IPS-20b (cell line): ENCODE results near the gene RHEB.
"Not testable (repeated sequence)": the region's sequence is repeated elsewhere in the genome, so short reads cannot be mapped to it uniquely, and the experiment has no call there.

Experiments used
- H3K27ac ChIP-seq: one replicate; pipeline ENCODE4 v1.5.1; 2013; ENCODE audit warnings: low read length
- H3K27me3 ChIP-seq: 2 replicates; pipeline ENCODE4 v1.6.1; 2013; ENCODE audit warnings: mild to moderate bottlenecking, low read length, inconsistent platforms; ENCODE audit not compliant: insufficient read depth
- H3K36me3 ChIP-seq: 2 replicates; pipeline ENCODE4 v1.6.1; 2013; ENCODE audit warnings: low read depth, mild to moderate bottlenecking, inconsistent platforms, low read length, moderate library complexity; ENCODE audit not compliant: insufficient read depth
- H3K4me1 ChIP-seq: 2 replicates; pipeline ENCODE4 v1.6.1; 2013; ENCODE audit warnings: mild to moderate bottlenecking, control low read depth, inconsistent platforms, low read length, moderate library complexity; ENCODE audit not compliant: insufficient read depth
- H3K4me3 ChIP-seq: 2 replicates; pipeline ENCODE4 v1.5.1; 2013; ENCODE audit warnings: mild to moderate bottlenecking, low read length, inconsistent platforms
- H3K9ac ChIP-seq: 2 replicates; pipeline ENCODE4 v1.6.1; 2013; ENCODE audit warnings: low read depth, mild to moderate bottlenecking, inconsistent platforms, low read length, moderate library complexity
- H3K9me3 ChIP-seq: 2 replicates; pipeline ENCODE4 v1.6.1; 2013; ENCODE audit warnings: mild to moderate bottlenecking, low read depth, low read length, inconsistent platforms; ENCODE audit not compliant: insufficient read depth

The RHEB gene

DNA sequence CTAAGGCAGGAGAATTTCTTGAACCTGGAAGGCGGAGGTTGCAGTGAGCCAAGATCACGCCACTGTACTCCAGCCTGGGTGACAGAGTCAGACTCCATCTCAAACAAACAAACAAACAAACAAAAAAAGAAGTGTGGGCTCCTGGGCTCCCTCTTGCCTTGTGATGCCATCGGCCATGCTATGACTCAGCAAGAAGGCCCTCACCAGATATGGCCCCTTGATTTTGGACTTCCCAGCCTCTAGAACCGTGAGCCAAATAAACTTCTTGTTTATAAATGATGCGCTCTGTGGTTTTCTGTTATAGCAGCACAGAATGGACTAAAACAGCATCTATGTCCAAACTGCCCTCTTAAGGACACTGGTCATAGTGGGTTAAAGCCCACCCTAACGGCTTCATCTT, 29.9 kb upstream of the RHEB start:
- H3K9me3 ChIP-seq, result no peaks in the 10 kb centered on the region
- no peak overlapping the region for H3K4me3 ChIP-seq
- no peaks in the 10 kb centered on the region for H3K4me1 ChIP-seq
- H3K9ac ChIP-seq, result no peak overlapping the region
- H3K36me3 ChIP-seq, result no peaks in the 10 kb centered on the region
- no peak overlapping the region for H3K27ac ChIP-seq
- H3K27me3 ChIP-seq, result no peaks in the 10 kb centered on the region

DNA sequence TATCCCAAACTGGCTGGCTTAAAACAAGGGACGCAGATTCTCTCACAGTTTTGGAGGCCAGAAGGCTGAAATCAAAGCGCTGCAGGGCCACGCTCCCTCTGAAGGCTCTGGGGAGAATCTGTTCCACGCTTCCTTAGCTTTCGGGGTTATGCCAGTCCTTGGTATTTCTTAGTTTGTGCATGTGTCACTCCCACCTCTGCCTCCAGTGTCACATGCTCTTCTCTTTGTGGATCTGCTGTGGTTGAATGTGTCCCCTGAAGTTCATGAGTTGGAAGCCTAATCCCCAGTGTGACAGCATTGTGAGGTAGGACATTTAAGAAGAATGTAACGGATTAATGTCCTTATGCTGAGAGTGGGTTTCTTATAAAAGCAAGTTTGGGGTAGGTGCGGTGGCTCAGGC, 29.4 kb upstream of the RHEB start:
- Histone ChIP-seq H3K9me3 (no peaks in the 10 kb centered on the region), H3K36me3 (no peaks in the 10 kb centered on the region), H3K4me3 (no peak overlapping the region), H3K27me3 (no peaks in the 10 kb centered on the region), H3K27ac (no peak overlapping the region), H3K9ac (no peak overlapping the region), H3K4me1 (no peaks in the 10 kb centered on the region)

DNA sequence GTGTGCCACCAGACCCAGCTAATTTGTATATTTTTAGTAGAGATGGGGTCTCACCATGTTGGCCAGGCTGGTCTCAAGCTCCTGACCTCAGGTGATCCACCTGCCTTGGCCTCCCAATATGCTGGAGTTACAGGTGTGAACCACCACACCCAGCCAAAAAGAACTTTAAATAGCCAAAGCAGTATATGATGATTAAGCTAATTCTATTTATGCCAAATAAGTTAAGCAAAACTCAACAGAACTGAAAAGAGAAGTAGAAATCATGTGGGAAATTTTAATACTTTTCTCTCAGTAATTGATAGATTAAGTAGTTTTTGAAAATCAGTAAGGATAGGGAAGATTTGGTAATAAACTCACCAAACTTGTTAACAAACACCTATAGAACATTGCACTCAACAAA, 24.5 kb upstream of the RHEB start:
- H3K4me3 ChIP-seq, result no peak overlapping the region
- H3K27ac ChIP-seq, result no peak overlapping the region
- H3K27me3 ChIP-seq, result no peaks in the 10 kb centered on the region
- no peak overlapping the region for H3K9ac ChIP-seq
- no peaks in the 10 kb centered on the region for H3K9me3 ChIP-seq
- no peaks in the 10 kb centered on the region for H3K36me3 ChIP-seq
- no peaks in the 10 kb centered on the region for H3K4me1 ChIP-seq

DNA sequence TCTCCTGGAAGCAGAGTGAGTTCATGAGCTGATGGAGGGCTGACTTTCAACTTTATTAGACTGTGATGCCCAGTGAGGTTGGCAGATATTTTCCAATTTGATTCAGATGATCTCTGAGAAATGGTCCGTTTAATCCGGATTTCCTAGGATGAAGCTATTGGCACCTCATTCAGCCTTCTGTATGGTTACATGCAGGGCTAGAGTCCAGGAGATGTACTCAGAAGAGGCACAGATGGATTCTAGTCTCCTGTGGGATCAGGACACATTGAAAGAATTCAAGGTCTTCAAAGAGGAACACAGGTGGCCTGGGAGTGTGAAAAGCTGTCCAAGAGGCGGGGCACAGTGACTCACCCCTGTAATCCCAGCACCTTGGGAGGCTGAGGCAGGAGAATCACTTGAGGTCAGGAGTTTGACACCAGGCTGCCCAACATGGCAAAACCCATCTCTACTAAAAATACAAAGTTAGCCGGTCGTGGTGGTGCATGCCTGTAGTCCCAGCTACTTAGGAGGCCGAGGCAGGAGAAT, 23.0 kb upstream of the RHEB start:
- no peaks in the 10 kb centered on the region for H3K9me3 ChIP-seq
- H3K4me1 ChIP-seq, result no peaks in the 10 kb centered on the region
- no peak overlapping the region for H3K9ac ChIP-seq
- H3K36me3 ChIP-seq, result no peaks in the 10 kb centered on the region
- no peak overlapping the region for H3K4me3 ChIP-seq
- no peak overlapping the region for H3K27ac ChIP-seq
- no peaks in the 10 kb centered on the region for H3K27me3 ChIP-seq

DNA sequence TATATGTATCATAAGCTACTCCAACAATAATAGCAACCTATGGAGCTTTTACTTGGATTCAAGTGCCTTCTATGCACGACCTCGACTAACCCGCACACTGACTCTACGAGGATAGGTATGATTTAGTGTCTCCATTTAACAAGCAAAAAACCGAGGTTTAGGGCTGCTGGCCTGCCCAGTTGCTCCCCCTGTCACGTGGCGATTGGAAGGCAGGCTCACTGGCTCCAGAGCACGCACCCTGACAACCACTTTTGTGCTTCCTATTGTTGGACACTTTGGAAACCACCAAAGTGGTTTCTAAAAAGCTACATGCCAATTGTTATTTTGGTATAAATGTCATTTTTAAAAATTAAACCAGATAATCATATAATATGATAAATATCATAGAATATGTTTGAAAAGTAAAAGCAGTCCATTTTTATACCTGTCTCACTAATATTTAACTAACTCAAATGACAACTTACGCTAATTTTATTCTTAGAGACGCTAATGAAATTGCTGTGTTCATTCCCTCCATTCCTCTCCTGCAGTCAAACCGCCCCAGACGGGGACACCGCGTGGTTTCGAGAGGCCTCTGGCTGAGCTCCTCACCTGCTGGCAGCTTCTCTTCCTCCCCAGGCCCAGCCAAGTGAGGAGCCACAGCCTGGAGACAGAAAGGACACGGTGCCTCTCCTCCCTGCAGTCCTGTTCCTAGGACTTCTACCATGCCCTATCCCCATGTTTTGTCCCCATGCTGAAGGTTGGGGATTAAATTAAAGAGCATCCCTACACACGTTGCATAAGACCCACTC, 22.2 kb upstream of the RHEB start:
- Histone ChIP-seq H3K9ac (no peak overlapping the region), H3K27ac (no peak overlapping the region), H3K36me3 (no peaks in the 10 kb centered on the region), H3K4me3 (no peak overlapping the region), H3K27me3 (no peaks in the 10 kb centered on the region), H3K4me1 (no peaks in the 10 kb centered on the region), H3K9me3 (no peaks in the 10 kb centered on the region)

DNA sequence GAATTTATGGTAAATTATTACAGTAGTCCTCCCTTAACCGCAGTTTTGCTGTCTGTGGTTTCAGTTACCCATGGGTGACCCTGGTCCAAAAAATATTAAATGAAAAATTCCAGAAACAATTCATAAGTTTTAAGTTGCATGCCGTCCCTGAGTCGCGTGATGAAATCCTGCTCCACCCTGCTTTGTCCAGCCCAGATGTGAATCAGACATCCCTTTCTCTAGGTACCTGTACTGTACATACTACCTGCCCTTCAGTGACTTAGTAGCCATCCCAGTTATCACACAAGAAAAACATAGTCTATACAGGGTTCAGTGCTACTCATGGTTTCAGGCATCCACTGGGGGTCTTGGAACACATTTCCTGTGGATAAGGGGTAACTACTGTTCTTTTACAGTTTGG, 20.5 kb upstream of the RHEB start:
- Histone ChIP-seq H3K27me3 (no peaks in the 10 kb centered on the region), H3K36me3 (no peaks in the 10 kb centered on the region), H3K9ac (no peak overlapping the region), H3K4me3 (no peak overlapping the region), H3K4me1 (no peaks in the 10 kb centered on the region), H3K9me3 (no peaks in the 10 kb centered on the region), H3K27ac (no peak overlapping the region)

DNA sequence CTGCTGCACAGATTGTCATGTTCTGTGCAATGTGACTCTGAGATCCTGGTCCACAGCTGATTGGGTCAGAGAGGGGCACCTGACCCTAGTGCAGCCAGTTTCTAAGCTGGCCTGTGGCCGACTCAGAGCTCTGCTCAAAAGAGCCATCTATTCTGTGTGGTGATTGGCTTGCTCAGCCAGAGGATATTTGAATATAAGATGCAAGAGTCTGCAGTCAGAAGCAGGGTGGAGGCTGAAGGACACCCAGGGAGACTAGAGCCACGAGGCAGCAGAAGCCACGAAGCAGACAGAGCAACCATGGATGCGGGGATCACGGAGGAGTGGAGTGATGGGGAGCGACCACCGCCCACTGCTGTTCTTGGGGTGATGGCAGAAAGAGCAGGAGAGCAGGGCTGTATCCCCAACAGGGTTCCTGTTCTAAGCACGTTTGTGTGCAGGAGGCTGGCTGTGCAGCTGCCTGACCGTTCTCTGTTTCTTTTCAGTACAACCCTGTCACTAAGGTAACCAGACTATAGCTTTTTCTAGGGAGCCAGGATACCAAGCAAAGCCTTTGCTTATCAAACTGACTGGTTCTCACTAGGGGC, 19.5 kb upstream of the RHEB start:
- no peak overlapping the region for H3K27ac ChIP-seq

DNA sequence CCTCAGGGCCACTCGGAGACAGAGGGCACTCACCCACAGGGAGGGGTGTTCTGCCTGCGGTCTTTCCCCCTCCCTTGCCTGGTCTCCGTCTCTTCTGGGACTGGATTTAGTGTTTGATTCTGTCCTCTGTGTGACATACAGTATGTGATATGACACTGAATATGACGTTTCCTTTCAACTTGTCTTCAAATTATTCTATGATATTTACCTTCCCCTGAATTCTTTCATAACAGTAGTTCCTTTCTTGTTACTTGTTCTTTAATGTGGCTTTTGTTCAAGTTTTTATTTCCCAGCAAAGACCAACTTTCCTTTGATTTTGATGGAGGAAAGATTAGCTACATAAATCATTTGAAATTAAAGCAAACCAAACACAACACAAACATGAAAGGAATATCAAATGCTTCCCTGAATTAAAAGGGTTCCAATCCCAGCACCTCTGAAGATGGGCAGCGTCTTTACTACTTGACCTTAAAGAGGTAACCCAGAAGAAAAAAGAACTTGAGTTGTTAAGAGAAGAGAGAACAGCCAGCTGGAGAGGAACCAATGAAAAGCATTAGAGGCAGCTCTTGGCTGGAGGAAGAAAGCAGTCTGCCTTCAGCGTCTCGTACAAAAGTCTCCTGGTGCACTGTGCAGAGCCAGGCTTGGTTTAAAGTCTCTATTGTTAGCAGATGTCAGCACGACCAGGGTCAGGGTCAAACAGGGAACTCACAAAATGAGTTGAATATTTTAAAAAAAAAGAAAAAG, 18.3 kb upstream of the RHEB start:
- Histone ChIP-seq H3K36me3 (no peaks in the 10 kb centered on the region), H3K9ac (no peak overlapping the region), H3K4me3 (no peak overlapping the region), H3K27ac (no peak overlapping the region), H3K27me3 (no peaks in the 10 kb centered on the region), H3K4me1 (no peaks in the 10 kb centered on the region), H3K9me3 (no peaks in the 10 kb centered on the region)

More for the DNA sequence above, 19.5 kb upstream of the RHEB start:
- H3K36me3 ChIP-seq, result no peaks in the 10 kb centered on the region
- H3K9me3 ChIP-seq, result no peaks in the 10 kb centered on the region
- H3K4me1 ChIP-seq, result no peaks in the 10 kb centered on the region
- H3K27me3 ChIP-seq, result no peaks in the 10 kb centered on the region
- H3K9ac ChIP-seq, result no peak overlapping the region
- H3K4me3 ChIP-seq, result no peak overlapping the region

DNA sequence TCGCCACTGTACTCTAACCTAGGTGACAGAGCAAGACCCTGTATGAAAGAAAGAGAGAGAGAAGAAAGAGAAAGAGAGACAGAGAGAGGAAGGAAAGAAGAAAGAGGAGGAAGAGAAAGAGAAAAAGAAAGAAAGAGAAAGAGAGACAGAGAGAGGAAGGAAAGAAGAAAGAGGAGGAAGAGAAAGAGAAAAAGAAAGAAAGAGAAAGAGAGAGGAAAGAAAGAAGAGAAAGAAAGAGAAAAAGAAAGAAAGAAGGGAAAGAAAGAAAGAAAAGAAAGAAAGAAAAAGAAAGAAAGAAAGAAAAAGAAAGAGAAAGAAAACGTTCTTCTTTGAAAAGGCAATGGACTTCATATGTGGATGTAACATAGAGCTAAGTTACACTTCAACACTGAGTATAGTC, 16.5 kb upstream of the RHEB start:
- not testable (repeated sequence) for H3K9me3 ChIP-seq, H3K4me3 ChIP-seq, H3K27me3 ChIP-seq, H3K9ac ChIP-seq, H3K4me1 ChIP-seq, H3K27ac ChIP-seq, H3K36me3 ChIP-seq

DNA sequence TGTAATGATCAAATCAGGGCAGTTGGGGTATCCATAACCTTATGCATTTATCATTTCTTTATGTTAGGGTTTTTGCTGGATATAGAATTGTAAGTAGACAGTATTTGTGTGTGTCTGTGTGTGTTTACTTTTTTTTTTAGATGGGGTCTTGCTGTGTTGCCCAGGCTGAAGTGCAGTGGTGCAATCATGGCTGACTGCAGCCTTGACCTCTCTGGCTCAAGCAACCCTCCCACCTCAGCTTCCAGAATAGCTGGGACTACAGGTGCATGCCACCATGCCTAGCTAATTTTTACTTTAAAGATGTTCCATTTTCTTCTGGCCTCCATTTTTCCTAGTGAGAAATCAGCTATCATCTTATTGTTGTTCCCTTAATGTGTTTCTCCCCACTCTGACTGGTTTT, 10.1 kb upstream of the RHEB start:
- no peak overlapping the region for H3K4me3 ChIP-seq
- no peak overlapping the region for H3K27ac ChIP-seq
- H3K27me3 ChIP-seq, result no peaks in the 10 kb centered on the region
- no peak overlapping the region for H3K9ac ChIP-seq
- peaks cover 14% of the 10 kb centered on the region; the same call in 1 of the 2 replicates for H3K9me3 ChIP-seq
- H3K4me1 ChIP-seq, result no peaks in the 10 kb centered on the region
- H3K36me3 ChIP-seq, result no peaks in the 10 kb centered on the region

DNA sequence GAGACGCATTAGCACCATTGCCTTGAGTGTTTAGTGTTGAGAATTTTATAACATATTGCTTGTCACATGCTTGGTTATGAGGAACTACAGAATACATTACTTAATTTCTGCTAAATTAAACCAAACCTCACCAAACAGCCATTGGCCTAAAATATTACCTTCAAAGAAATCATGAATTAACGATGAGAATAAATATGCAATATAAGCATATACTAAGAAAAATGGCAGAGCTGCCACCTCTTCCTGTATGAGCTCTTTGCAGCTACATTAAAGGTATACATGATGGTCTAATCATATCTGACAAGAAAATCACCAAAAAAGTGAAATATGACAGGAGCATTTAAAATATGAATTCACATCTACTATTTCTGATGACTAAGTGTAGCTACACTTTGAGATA, 5.2 kb upstream of the RHEB start:
- Histone ChIP-seq H3K9ac (no peak overlapping the region), H3K27me3 (0 out of 2 replicates have a peak, but pooled peaks cover 4% of the 10 kb centered on the region), H3K4me3 (no peak overlapping the region), H3K36me3 (no peaks in the 10 kb centered on the region), H3K27ac (no peak overlapping the region), H3K4me1 (peaks cover 2% of the 10 kb centered on the region; the same call in 1 of the 2 replicates), H3K9me3 (peaks cover 3% of the 10 kb centered on the region; the same call in 1 of the 2 replicates)
